NCI-H345 treated with DMSO at 0.1 percent for 48 hours (cell line): Measurements from ENCODE around the gene ASAP2.

ENCODE experiments used
- DNase-seq: peaks from one replicate; lab custom pipeline; 2025; ENCODE audit not compliant: unreplicated experiment; lab: John Stamatoyannopoulos, UW

The ASAP2 gene

DNA sequence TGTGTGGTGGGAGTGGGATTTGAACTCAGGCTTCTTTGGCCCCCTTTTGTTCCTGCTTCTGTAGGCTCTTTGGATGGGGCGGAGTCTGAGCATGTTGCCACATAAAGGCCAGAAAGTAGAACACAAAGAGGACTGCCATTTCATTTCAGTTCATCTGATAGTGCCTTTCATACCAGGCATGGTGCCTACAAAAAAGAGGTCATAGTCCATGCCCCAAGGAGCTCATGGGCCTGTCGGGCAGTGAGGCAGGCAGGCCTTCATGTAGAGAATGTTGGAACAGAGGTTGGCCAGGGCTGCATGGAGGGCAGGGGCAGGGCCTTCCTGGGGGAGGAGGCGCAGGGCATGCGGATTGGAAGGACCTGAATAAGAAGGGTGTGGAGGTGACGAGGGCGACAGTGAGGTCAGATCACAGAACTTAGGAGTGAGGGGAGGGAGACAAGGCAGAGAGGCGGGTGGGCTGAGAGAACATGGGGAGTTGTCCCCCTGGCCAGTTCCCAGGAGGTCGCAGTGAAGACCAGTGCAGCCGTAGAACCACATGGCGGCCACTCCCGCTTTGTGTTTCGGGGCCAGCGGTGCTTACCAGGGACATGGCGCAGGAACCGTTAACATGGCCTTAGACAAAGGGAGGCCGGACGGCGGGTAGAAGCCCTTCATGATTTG, 167.6 kb downstream of the ASAP2 start:
- DNase-seq = no peak

DNA sequence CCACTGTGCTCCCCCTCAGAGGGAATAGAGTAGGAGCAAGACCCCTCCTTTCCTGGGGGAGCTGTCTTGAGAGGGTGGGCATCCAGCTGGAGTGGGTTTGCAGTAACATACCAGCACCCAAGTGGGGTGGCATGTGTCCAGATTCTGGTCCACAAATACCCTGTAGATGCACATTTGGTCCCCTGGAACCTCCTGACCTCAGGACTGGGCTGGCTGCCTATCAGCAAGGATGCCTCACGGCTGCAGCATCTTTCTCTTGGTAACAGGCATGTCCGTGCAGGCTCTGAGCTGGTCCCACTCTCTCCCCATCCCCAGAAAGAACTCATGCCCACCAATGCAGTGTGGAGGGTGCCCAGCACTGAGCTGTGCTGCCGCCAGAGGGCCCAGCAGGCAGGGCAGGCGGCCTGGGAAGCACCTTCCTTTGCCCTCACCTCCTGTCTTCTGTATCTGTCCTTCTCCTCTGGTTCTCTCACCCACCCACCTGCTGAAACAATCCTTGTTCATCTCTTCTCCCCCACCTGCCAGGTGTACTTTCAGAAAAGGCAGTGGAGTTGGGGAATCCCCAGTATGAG, 169.3 kb downstream of the ASAP2 start:
- no peak for DNase-seq

DNA sequence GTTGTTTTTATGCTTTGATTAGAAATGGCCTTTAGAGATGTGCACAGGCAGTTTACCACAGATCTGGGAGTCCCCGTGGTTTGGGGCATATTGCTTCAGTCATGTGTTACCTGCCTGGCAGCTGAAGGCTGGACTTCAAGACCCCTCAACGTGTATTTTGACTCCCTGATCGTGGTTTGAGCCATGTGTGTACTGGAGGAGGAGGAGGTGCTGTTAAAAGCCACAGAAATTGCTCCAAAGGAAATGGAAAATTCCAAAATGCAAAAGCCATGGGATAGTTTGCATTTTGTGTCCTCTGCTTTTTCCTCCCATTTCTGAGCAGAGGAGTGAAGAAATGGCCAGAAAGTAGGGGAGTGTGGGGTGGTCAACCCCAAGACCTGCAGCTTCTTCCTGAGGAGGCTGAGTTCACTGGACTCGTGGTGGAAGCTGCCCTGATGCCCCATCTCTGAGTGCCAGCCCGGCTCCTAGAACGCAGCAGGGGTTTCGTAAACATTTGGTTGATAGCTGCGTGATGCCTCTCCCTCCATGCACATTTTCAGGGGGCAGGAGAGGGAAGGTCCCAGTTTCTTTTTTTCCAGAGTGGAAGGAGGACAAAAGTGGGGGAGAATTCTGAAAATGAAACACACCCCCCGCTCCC, 171.0 kb downstream of the ASAP2 start:
- no peak for DNase-seq

DNA sequence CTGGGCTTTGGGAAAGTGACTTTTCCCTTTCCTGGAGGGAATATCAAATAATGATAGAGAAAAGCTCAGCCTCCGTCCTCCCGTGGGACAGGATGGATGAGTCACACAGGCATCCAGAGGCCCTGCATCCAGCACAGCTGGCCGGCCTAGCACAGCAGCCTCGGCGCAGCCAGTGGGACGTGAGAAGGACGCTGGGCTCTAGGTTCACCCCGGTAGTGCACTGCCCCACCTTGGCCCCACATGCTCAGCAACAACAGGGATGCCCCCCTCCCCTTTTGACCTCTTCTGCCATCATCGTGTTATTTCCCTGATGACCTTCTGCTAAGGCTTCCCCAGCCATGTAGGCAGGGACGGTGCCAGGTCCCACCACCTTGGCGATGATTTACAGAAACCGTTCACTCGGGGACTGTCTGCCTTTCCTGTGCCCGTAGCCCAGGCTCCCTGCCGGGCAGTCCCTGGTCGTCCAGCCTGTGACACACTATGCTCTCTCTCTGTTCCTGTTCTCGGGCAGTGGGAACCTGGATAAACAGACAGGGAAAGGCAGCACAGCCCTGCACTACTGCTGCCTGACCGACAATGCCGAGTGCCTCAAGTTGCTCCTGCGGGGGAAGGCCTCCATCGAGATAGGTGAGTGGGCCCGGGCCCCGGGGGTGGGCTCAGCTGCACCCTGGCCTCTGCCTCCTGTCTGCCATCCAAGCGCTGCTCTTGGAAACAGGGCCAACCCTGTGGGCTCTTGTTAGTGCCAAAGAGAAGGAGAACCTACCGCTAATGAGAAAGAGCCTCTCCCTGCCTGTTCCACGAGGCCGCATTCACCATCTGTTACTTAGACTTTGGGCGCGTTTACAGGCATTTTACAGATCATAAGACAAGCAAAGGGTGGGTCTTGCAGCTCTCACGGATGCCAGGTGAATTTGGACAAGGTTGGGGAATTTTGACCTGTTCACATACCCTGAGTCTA, 172.1 kb downstream of the ASAP2 start:
- DNase-seq = no peak

DNA sequence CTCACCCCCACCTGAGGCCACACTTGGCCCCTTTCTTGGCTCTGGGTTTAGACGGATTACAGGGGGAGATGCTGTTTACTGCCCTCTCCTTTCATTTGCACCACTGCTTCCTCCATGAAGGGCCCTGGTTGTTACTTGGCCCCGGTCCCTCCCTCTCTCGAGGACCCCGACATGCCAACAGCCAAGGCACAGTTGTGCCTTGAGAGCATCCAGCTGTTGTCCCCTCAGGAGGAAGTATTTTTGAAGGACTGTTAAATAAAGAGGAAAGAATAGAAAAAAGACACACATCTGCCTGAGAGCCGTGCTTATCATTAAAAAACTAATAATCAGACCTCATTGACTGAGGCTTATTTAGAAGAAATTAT, 172.8 kb downstream of the ASAP2 start:
- no peak for DNase-seq

DNA sequence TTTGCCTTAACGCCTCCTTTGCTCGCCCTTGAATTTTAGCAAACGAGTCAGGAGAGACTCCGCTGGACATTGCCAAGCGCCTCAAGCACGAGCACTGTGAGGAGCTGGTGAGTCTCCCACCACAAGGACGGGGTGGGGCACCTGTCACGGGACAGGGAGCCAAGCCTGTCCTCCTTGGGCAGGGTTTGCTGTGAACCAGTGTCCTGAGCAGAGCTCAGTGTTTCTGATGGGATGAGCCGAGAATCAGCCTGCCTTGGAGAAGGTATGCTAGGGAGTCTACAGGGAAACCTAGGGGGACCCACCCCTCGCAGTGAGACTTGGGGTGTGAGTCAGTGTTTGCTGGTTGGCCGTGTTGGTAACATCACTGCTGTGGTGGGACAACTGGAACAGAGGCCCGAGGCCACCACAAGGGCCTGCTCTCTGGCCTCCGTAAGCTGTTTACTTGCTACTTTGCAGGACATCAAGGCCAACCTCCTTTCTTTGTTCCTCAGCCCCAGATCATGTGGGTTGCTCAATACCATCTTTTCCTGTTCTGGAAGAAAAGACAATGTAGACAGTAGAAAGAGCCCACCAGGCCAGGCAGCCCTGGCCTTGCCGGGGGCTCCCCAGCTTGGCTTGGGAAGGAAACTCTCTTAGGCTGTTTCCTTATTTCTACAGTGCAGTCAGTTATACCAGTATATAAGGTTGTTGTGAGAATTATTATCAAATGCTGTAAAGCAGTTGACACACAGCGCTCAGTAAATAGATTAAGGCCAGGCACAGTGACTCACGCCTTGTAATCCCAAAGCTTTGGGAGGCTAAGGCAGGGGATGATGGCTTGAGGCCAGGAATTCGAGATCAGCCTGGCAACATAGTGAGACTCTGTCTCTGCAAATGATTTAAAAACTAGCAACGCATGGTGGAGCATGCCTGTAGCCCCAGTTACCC, 174.4 kb downstream of the ASAP2 start:
- DNase-seq = no peak

DNA sequence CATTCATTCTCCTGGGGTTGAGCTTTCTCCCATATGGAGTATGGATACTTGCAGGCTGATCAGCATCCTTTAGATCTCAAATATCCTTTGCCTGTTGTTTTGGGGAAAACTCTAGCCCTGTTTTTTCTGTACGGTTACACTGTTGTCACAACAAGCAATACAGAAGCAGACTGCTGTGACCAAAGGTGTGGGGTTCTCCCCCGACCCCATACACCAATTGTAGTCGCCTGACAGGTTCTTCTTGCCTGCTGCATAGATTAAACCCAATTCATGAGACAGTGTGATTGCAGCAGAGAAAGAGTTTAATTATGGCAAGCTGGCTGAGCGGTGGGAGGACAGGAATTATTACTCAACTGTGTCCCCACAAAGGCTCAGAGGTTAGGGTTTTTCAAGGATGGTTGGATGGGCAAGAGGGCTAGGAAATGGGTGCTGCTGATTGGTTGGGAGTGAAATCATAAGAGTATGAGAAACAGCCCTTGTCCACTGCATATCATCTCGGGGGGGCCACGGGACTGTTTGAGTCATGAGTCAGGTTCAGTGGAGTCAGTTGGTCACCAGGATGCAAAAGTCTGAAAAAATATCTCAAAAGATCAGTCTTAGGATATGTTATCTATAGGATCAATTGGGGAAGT, 176.1 kb downstream of the ASAP2 start:
- DNase-seq = no peak

DNA sequence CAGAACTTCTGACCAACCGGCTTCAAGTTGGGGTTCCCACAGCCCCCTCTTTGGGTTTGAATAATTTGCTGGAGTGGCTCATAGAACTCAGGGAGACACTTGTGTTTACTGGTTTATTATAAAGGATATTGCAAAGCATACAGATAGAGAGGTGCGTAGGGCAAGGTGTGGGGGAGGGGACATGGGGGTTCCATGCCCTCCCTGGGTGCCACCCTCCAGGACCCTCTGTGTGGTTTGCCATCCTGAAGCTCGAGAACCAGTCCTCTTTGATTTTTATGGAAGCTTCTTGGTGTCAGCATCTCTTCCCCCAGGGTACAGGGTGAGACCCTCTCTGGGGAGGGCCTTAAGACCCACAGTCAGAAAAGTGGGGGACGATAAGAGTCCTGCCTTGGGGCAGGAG, 177.9 kb downstream of the ASAP2 start:
- DNase-seq = no peak

DNA sequence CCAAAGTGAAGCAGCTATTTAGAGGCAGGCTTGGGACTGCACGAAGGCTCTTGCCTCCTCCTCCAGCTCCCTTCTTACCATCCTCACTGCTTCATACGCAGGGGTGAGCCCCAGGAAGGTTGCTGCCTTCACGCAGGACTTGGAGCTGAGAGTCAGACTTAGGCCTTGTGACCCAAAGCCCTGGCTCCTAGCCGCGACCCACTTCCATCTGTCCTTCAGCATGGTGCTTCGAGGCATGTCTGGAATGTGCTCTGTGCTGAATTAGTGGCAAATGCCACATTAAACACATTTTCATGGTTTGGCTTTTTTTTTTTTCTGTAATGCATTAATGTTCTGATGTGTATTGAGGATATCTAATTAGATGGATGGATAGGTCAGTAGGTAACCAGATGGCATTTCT, 179.2 kb downstream of the ASAP2 start:
- no peak for DNase-seq

DNA sequence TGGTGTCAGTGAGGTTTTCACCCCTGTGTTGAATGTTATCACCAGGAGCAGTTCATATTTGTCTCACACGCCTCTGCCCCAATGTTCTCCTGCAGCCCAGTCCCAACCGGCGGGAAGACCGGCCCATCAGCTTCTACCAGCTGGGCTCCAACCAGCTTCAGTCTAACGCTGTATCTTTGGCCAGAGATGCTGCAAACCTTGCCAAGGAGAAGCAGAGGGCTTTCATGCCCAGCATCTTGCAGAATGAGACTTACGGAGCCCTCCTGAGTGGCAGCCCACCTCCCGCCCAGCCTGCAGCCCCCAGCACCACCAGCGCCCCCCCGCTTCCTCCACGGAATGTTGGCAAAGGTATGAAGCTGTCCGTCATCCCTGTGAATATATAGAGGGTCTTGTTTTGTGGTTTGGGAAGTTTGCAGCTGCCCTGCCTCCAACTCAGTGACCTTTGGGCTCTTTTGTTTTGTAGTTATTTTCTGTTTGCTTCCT, 181.6 kb downstream of the ASAP2 start:
- no peak for DNase-seq

DNA sequence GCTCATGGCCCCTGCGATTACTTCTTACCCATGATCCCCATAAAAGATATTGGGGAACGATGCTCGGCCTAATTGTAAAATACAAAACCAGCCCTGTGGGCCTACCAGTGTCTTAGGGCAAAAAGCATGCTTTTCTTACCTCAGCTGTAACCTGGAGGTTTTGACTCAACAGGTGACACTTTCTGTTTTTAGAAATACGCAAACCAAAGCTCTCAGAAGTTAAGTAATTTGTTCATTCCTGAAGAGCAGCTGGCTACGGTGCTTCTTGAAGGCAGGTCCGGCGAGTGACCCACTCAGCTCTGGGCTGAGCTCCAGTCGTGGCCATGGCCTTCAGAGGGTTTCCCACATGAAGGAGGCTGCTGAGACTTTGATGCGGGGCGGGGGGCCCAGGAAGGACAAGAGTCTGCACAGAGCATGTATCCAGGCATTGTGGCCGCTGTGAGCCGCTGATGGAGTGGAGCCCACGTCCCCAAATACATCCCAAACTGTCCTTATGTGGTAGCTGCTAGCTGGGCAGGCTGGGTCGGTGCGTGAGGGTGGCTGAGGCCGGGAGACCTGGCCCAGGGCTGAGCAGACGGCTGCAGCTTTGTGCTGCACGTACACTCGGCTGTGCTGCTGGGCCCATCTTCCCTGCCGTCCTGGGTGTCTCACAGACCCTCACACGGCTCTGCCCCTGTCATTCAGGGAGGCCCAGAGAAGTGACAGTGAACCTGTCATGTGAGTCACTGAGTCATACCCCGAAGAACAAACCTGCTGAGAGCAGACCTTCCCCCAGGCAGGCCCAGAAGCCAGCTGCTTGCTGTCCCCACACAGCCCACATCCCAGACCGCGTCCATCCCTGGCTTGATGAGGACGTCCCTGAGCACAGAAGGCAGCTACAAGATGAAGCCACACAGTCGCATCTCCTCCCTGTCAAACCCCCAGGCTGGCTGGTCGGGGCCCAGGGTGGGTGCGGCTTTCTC, 182.6 kb downstream of the ASAP2 start:
- DNase-seq = no peak

DNA sequence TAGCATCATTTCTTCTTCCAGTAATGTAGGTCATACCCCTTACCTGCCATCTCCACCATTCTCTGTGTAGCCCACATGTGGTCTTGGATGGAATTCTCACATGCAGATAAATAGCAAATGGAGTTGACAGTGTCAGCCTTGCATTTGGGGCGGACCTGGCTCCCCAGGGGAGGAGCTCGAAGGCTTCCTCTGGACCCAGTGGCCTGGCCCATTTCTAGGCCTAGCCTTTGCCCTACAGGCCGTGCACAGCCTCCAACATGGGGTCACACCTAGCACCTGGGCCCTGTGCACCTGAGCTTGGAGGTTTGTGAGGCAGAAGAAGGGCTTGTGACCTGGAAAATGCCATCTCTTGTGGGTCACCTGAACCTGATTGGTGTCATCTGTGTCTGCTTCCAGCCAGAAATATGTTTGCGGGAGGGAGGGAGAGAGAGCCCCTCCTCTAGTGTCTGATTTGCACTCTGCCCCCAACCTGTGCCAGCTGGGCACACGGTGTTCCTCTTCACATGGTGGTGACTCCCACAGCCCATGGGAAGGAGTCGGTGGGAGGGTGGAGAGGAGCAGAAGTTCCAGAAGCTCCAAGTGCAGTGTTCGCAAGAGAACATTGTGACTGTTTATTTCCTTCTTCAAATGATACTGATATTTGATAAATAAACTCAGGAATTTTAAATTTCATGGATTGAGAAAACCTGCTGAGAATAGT, 183.7 kb downstream of the ASAP2 start:
- no peak for DNase-seq

DNA sequence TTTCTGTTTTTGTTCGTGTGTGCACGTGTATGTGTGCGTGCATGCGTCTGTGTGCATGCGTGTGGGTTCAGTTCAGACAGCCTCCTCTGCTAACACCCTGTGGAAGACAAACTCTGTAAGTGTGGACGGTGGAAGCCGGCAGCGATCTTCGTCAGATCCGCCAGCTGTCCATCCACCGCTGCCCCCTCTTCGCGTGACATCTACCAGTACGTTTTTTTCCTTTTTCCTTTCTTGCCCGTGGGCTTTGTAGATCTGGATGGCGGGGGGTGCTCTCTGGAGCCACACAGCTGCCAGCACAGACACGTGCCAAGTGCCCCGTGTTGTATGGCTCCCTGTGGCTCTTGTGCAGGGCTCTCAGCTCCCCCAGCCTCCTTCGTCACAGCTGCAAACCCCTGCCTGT, 184.4 kb downstream of the ASAP2 start:
- no peak for DNase-seq

DNA sequence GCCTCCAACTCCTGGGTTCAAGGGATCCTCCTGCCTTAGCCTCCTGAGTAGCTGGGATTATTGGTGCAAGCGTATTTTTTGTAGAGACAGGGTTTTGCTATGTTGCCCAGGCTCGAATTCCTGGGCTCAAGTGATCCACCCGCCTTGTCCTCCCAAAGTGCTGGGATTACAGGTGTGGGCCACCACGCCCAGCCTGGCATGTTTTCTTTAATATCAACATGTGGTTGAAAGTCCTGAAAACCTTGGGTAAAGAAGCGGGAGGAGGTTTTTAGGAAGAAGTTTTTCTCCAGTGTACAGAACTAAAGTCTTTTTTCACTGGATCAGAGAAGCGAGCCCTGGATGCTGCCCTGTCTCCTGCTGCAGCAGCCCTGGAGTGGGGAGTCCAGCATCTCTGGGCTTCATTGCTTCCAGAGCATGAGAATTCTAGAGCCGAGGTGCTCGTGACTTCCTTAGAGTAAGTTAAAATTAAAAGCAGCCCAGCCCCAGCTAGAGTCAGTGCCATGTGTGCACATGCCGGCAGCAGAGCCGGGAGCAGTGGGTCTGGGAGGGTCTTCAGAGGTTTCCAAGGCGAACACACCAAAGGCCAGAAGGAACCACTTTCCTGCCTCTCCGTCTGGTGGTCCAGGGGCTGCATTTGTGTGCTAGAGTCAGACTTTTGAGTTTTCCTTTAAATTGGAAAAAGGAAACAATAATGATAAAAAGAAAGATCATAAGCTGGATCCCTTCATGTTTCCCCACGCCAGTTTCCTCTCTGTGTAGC, 185.5 kb downstream of the ASAP2 start:
- no peak for DNase-seq

DNA sequence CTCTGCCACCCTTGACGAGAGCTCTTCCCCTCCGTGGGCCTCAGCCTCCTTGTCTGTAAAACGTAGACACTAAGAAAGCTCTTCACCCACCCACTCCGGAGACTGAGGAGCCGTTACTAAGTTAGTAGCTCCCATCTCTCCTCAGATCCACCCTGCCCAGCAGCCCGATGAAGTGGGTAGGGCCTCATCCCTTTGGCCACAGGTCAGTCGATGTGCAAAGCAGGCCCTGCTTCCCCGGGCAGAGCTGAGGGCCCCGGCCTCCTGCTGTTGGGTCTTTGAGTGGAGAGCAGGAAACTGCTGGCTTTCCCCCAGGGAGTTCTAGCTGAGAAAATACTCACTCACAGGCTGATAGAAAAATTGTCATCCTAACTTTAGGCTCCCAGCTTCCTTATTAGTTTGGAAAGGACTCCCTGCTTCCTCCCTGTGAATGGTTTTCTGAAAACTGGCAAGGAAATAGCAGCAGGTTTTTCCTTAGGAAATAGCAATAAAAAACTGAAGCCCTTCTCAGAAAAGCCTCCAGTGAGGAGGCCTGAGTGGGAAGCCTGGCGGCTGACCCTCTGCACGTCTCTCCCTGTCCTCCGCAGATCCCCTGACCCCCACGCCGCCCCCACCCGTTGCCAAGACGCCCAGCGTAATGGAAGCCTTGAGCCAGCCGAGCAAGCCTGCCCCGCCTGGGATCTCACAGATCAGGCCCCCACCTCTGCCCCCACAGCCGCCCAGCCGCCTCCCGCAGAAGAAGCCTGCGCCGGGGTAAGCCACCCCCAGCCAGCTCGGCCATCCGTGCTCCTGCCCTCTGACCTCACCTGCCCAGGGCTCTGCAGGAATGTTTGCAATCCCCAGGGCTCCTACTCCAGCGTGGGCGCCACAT, 186.5 kb downstream of the ASAP2 start:
- DNase-seq = no peak

DNA sequence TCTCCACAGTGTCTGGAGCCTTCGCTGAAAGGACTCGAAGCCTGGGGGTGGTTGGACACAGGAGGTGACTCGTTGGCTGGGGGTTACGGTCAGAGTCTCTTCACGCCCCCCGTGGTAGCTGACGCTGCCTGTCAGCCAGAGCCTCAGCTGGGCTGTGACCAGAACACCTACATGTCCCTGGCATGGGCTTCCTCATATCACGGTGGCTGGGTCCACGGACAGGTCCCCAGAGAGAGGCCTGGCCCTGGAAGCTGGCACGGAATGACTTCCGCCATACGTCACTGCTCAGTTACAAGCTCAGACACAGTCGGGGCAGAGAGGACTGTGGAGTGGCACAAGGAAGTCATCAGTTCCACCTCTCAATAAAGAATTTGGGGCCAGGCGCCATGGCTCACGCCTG, 188.2 kb downstream of the ASAP2 start:
- DNase-seq = no peak

DNA sequence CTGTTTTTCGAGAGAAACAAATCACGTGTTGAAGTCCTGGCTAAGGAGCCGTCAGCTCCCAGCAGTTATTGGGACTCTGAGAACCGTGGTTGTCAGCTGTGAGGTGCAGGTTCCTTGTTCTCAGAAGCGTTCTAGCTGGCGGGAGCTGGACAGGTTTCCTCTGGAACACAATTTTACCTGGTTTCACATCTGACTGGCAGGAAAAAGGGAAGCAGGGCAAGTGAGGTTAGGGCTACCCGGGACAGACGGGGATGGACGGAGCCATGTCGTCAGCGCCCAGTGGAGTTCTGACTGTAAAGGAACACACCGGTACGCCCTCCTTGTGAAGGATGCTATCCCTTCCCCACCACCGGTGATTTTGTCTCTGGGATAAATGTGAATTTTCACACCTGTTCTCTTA, 190.6 kb downstream of the ASAP2 start:
- no peak for DNase-seq
